Activated CD8-positive, alpha-beta memory T cell treated with anti-CD3 and anti-CD28 coated beads, Interleukin-2, amount 50 U/mL, for 4 hours (primary cell): Measurements from ENCODE around the gene UTP25.

Experiments used
- DNase-seq: peaks from one replicate; pipeline ENCODE4 v3.0.0-alpha.2; 2020

UTP25 gene

GRCh38 chr1:209807509-209807908 lies 20.3 kb upstream of the UTP25 start:
- no peak for DNase-seq

GRCh38 chr1:209808059-209808581 lies 19.7 kb upstream of the UTP25 start:
- DNase-seq: no peak

- DNase-seq: no peak
Measured at GRCh38 chr1:209809611-209810010, 18.2 kb upstream of the UTP25 start.

GRCh38 chr1:209810783-209811182 lies 17.0 kb upstream of the UTP25 start:
- no peak for DNase-seq

GRCh38 chr1:209813902-209814301 lies 13.9 kb upstream of the UTP25 start:
- no peak for DNase-seq

- DNase-seq: no peak
Measured at GRCh38 chr1:209815490-209815889, 12.3 kb upstream of the UTP25 start.

- DNase-seq: no peak
Measured at GRCh38 chr1:209815931-209816341, 11.8 kb upstream of the UTP25 start.

GRCh38 chr1:209816923-209817322 lies 10.8 kb upstream of the UTP25 start:
- no peak for DNase-seq

- DNase-seq: no peak
Measured at GRCh38 chr1:209817691-209818090, 10.1 kb upstream of the UTP25 start.

GRCh38 chr1:209819058-209819457 lies 8.7 kb upstream of the UTP25 start:
- DNase-seq: no peak

GRCh38 chr1:209820986-209821385 lies 6.8 kb upstream of the UTP25 start:
- DNase-seq: no peak

GRCh38 chr1:209822706-209823105 lies 5.1 kb upstream of the UTP25 start:
- no peak for DNase-seq

GRCh38 chr1:209823143-209824041 lies 4.4 kb upstream of the UTP25 start:
- no peak for DNase-seq

GRCh38 chr1:209825591-209826434 lies 2.0 kb upstream of the UTP25 start:
- DNase-seq: no peak

GRCh38 chr1:209829716-209830115 lies 1.9 kb downstream of the UTP25 start:
- DNase-seq: no peak

GRCh38 chr1:209830722-209831121 lies 3.0 kb downstream of the UTP25 start:
- no peak for DNase-seq

- DNase-seq: no peak
Measured at GRCh38 chr1:209831615-209832014, 3.8 kb downstream of the UTP25 start.

GRCh38 chr1:209835782-209836298 lies 8.1 kb downstream of the UTP25 start:
- DNase-seq: no peak

GRCh38 chr1:209837671-209838070 lies 9.9 kb downstream of the UTP25 start:
- no peak for DNase-seq

- no peak for DNase-seq
Measured at GRCh38 chr1:209838537-209838936, 10.8 kb downstream of the UTP25 start.

GRCh38 chr1:209839875-209840546 lies 12.2 kb downstream of the UTP25 start:
- DNase-seq: no peak

- no peak for DNase-seq
Measured at GRCh38 chr1:209840611-209841010, 12.8 kb downstream of the UTP25 start.
